Esophagus squamous epithelium (tissue), 5 donors: ENCODE data around the gene AHSP. TPM values are rescaled to one million over a fixed set of nuclear protein-coding genes. Genes with fewer than 3 reads are reported as not detected.
"Not testable (repeated sequence)": the region's sequence is repeated elsewhere in the genome, so short reads cannot be mapped to it uniquely, and the experiment has no call there.

ENCODE experiments used
- DNase-seq: peaks from one replicate; lab custom pipeline; 2025; lab: John Stamatoyannopoulos, UW
- H3K27ac ChIP-seq, 4 donors: fragments of 200-600 bp; sonication (generic); one replicate each; pipeline ENCODE4 v1.5.1; 2016 to 2019; ENCODE audit warnings: mild to moderate bottlenecking in 1 of 4
- H3K27me3 ChIP-seq, 4 donors: fragments of 200-600 bp; sonication (generic); 1 replicate in 3 of 4; 2 replicates in 1 of 4; pipeline versions ENCODE4 v1.5.1 to v1.6.0; 2017 to 2021; ENCODE audit warnings: antibody characterized with exemption in 1 of 4
- H3K36me3 ChIP-seq, 3 donors: fragments of 200-600 bp; sonication (generic); one replicate each; pipeline ENCODE4 v1.5.1; 2016 to 2019
- H3K4me1 ChIP-seq, 3 donors: fragments of 200-600 bp; sonication (generic); one replicate each; pipeline ENCODE4 v1.5.1; 2017 to 2019
- H3K4me3 ChIP-seq, 4 donors: fragments of 200-600 bp; sonication (generic); 1 replicate in 3 of 4; 2 replicates in 1 of 4; pipeline ENCODE4 v1.5.1; 2016 to 2019; ENCODE audit warnings: mild to moderate bottlenecking in 2 of 4, moderate library complexity in 1 of 4
- H3K9me3 ChIP-seq, 3 donors: fragments of 200-600 bp; sonication (generic); one replicate each; pipeline ENCODE4 v1.5.1; 2016 to 2019
- CTCF ChIP-seq, 6 experiments: fragments of 450-650 bp in 4 of 6; fragments of 200-600 bp in 2 of 6; sonication (generic) in 2 of 6; IDR thresholded peaks; one replicate each; pipeline ENCODE4 v1.5.1; 2016 to 2019; ENCODE audit warnings: antibody characterized with exemption in 6 of 6, mild to moderate bottlenecking in 4 of 6, moderate library complexity in 4 of 6
- POLR2A ChIP-seq, 4 donors: fragments of 450-650 bp; IDR thresholded peaks; one replicate each; pipeline ENCODE4 v1.6.1; 2017; ENCODE audit warnings: antibody characterized with exemption in 4 of 4, mild to moderate bottlenecking in 4 of 4, moderate library complexity in 3 of 4
- WGBS, 2 donors: methylation state at CpG; one replicate each; pipeline ENCODE4 v1.1.5; 2018; 5-methylcytosine and 5-hydroxymethylcytosine counted together
- intact Hi-C: fragments of 100-400 bp; cut with DNase I; formaldehyde crosslinking; loops from one replicate; pipeline ENCODE4 v1.15.0; 2022
- total RNA-seq, 4 donors: library from RNA; depleted of rRNA; stranded (reverse); fragments of >200 nt; gene quantifications; one replicate each; pipeline ENCODE4 v1.1.0, GENCODE V29; 2016
- donor health status: DM: yes; HTN: yes; CAD: no.

Gene AHSP
- total RNA-seq, 4 donors from 2014 or later = not detected

- H3K9me3 ChIP-seq = peaks cover 0 to 4% (median 0%) of the 10 kb centered on the region in 3 donors
- WGBS, 2 donors = 4 to 17% methylated on average over 9 to 16 of the region's 57 CpGs
- H3K36me3 ChIP-seq = no peaks in the 10 kb centered on the region
- DNase-seq = no peak
- intact Hi-C loops = no loop called here
- no peak overlapping the region for H3K27ac ChIP-seq
- H3K4me3 ChIP-seq = peak overlapping the region; percentile 0 to 63 (median 27)
- TF ChIP-seq POLR2A (IDR thresholded peaks at IDR 0.05) (no peak), CTCF (IDR thresholded peaks at IDR 0.05) (no peak)
- peaks cover 0 to 55% (median 3%) of the 10 kb centered on the region in 4 donors for H3K27me3 ChIP-seq
- H3K4me1 ChIP-seq = peaks cover 0 to 8% (median 5%) of the 10 kb centered on the region in 3 donors
These were observed 9.9 kb downstream of the AHSP start for GRCh38 chr16:31537362-31538242.

DNA sequence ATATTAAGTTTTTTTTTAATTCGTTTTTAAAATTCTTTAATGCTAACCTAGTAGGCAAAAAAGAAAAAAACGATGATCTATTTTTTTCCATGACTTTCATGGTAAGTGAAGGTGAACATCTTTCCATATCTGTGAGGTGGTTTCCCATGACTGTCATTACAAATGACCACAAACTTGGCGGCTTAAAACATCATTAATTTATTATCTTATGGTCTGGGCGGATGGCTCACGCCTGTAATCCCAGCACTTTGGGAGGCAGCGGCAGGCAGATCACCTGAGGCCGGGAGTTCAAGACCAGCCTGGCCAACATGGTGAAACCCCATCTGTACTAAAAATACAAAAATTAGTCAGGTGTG is 10.5 kb downstream of the AHSP start:
- WGBS, 2 donors = 69 to 71% methylated on average over 7 of the region's 7 CpGs
- intact Hi-C loops = not testable (repeated sequence)

DNA sequence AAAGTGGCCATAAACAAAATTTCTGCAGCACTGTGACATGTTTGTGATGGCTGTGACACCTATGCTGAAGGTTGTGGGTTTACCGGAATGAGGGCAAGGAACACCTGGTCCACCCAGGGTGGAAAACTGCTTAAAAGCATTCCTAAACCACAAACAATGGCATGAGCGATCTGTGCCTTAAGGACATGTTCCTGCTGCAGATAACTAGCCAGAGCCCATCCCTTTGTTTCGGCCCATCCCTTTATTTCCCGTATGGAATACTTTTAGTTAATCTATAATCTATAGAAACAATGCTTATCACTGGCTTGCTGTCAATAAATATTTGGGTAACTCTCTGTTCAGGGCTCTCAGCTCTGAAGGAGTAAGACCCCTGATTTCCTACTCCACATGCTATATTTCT is 12.1 kb downstream of the AHSP start:
- H3K27ac ChIP-seq, DNase-seq, H3K9me3 ChIP-seq, H3K4me3 ChIP-seq, H3K36me3 ChIP-seq, intact Hi-C loops, H3K4me1 ChIP-seq: not testable (repeated sequence)
- H3K27me3 ChIP-seq = peaks cover 0 to 36% (median 3%) of the 10 kb centered on the region in 4 donors
- 76 to 86% methylated on average over 4 of the region's 4 CpGs for WGBS, 2 donors

More for the DNA sequence above, 10.5 kb downstream of the AHSP start:
- H3K36me3 ChIP-seq, H3K27ac ChIP-seq, H3K4me1 ChIP-seq, DNase-seq, H3K4me3 ChIP-seq, H3K9me3 ChIP-seq: not testable (repeated sequence)
- peaks cover 0 to 49% (median 3%) of the 10 kb centered on the region in 4 donors for H3K27me3 ChIP-seq

- peaks cover 0 to 1% (median 0%) of the 10 kb centered on the region in 3 donors for H3K4me1 ChIP-seq
- WGBS, 2 donors = 76 to 92% methylated on average over 4 of the region's 4 CpGs
- H3K36me3 ChIP-seq = no peaks in the 10 kb centered on the region
- H3K27me3 ChIP-seq = peaks cover 0 to 20% (median under 1%) of the 10 kb centered on the region in 4 donors
- intact Hi-C loops = no loop called here
- TF ChIP-seq POLR2A (IDR thresholded peaks at IDR 0.05) (no peak), CTCF (IDR thresholded peaks at IDR 0.05) (no peak)
- H3K9me3 ChIP-seq = peaks cover 0 to 9% (median 0%) of the 10 kb centered on the region in 3 donors
- no peak overlapping the region for H3K4me3 ChIP-seq
- no peak for DNase-seq
- H3K27ac ChIP-seq = no peak overlapping the region
These were observed 15.1 kb downstream of the AHSP start for GRCh38 chr16:31542763-31543162.

DNA sequence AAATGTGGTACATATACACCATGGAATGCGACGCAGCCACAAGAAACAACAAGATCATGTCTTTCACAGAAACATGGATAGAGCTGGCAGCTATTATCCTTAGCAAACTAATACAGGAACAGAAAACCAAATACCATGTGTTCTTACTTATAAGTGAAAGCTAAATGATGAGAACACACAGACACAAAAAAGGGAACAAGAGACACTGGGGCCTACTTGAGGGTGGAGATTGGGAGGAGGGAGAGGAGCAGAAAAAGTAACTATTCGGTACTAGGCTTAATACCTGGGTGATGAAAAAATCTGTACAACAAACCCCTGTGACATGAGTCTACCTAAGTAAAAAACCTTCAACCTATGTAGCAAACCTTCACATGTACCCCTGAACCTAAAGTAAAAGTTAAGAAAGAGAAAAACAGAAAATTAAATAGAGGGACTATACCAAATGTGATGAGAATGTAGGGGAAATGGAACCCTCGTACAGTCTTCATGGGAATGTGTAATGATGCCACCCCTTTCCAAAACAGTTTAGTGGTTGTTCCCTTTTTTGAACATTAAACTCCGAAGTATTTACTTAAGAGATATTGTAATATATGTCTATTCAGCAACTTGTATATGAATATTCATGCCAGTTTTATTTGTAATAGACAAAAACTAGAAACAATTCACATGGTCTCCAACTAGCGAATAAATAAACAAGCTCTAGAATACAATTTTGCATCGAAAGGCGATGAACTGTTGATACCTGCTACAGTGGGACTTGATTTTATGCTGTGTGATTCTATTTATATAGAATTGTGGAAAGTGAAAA is 33.9 kb downstream of the AHSP start:
- intact Hi-C loops = no loop called here
- Histone ChIP-seq H3K4me1 (no peaks in the 10 kb centered on the region), H3K27ac (no peak overlapping the region), H3K4me3 (no peak overlapping the region), H3K9me3 (no peaks in the 10 kb centered on the region), H3K27me3 (peaks cover 0 to 21% (median 0%) of the 10 kb centered on the region in 4 donors), H3K36me3 (no peaks in the 10 kb centered on the region)
- WGBS, 2 donors = 72 to 77% methylated on average over 8 of the region's 8 CpGs
- no peak for DNase-seq
- TF ChIP-seq POLR2A (IDR thresholded peaks at IDR 0.05) (no peak), CTCF (IDR thresholded peaks at IDR 0.05) (no peak)
